Common myeloid progenitor, CD34-positive (primary cell): ENCODE data around the gene LAMA5.

Source experiments
- CTCF ChIA-PET: fragments of 350-600 bp; sonication (Branson Sonifier 250); formaldehyde crosslinking; loops from one replicate; lab custom pipeline; 2021; ENCODE audit warnings: antibody characterized with exemption; lab: Charles Lee
- POLR2A ChIA-PET: fragments of 350-600 bp; sonication (Branson Sonifier 250); formaldehyde crosslinking; loops from one replicate; lab custom pipeline; 2021; ENCODE audit warnings: antibody characterized with exemption; lab: Charles Lee
- DNase-seq, 3 donors: peaks; one replicate each; pipeline versions ENCODE4 v3.0.0 to v3.0.0-alpha.2; 2013
- H3K27ac ChIP-seq, 2 experiments: 1 replicate in 1 of 2; 2 replicates in 1 of 2; pipeline ENCODE4 v1.7.0; 2013; ENCODE audit warnings: inconsistent platforms in 2 of 2, low read length in 2 of 2, mild to moderate bottlenecking in 2 of 2, low read depth in 1 of 2, moderate library complexity in 1 of 2; ENCODE audit not compliant: severe bottlenecking in 2 of 2, insufficient read depth in 1 of 2, poor library complexity in 1 of 2
- H3K27me3 ChIP-seq, 5 experiments: replicated peaks in 2 of 5; 1 replicate in 3 of 5; 2 replicates in 2 of 5; pipeline versions ENCODE4 v1.6.1 to v1.7.0; 2013; ENCODE audit warnings: low read length in 4 of 5, mild to moderate bottlenecking in 2 of 5, moderate library complexity in 2 of 5, inconsistent platforms in 1 of 5; ENCODE audit not compliant: insufficient read depth in 5 of 5, control insufficient read depth in 4 of 5
- H3K36me3 ChIP-seq, 4 experiments: 1 replicate in 2 of 4; 2 replicates in 2 of 4; pipeline versions ENCODE4 v1.6.1 to v1.7.0; 2013; ENCODE audit warnings: low read length in 3 of 4, control low read depth in 1 of 4, mild to moderate bottlenecking in 1 of 4; ENCODE audit not compliant: control insufficient read depth in 4 of 4, insufficient read depth in 4 of 4
- H3K4me1 ChIP-seq, 4 experiments: 1 replicate in 3 of 4; 2 replicates in 1 of 4; pipeline versions ENCODE4 v1.6.1 to v1.7.1; 2013; ENCODE audit warnings: low read length in 3 of 4, mild to moderate bottlenecking in 3 of 4, control low read depth in 1 of 4, inconsistent platforms in 1 of 4, moderate library complexity in 1 of 4; ENCODE audit not compliant: control insufficient read depth in 4 of 4, insufficient read depth in 4 of 4; ENCODE audit errors: control extremely low read depth in 1 of 4
- H3K4me3 ChIP-seq, 7 experiments: 1 replicate in 4 of 7; 2 replicates in 3 of 7; pipeline versions ENCODE4 v1.5.1 to v1.7.0; 2013; ENCODE audit warnings: mild to moderate bottlenecking in 7 of 7, low read length in 6 of 7, moderate library complexity in 6 of 7, inconsistent platforms in 2 of 7, low read depth in 2 of 7, control low read depth in 1 of 7; ENCODE audit not compliant: insufficient read depth in 4 of 7, control insufficient read depth in 1 of 7; ENCODE audit errors: extremely low read depth in 1 of 7
- H3K9me3 ChIP-seq, 5 experiments: 1 replicate in 4 of 5; 2 replicates in 1 of 5; pipeline versions ENCODE4 v1.6.1 to v1.7.1; 2013; ENCODE audit warnings: low read length in 4 of 5, mild to moderate bottlenecking in 2 of 5, inconsistent platforms in 1 of 5, low read depth in 1 of 5, moderate library complexity in 1 of 5; ENCODE audit not compliant: control insufficient read depth in 4 of 5, insufficient read depth in 2 of 5; ENCODE audit errors: control extremely low read depth in 1 of 5
- WGBS: methylation state at CpG from one replicate; pipeline ENCODE4 v1.1.5; 2013; ENCODE audit not compliant: insufficient coverage; 5-methylcytosine and 5-hydroxymethylcytosine counted together

Gene LAMA5

DNA sequence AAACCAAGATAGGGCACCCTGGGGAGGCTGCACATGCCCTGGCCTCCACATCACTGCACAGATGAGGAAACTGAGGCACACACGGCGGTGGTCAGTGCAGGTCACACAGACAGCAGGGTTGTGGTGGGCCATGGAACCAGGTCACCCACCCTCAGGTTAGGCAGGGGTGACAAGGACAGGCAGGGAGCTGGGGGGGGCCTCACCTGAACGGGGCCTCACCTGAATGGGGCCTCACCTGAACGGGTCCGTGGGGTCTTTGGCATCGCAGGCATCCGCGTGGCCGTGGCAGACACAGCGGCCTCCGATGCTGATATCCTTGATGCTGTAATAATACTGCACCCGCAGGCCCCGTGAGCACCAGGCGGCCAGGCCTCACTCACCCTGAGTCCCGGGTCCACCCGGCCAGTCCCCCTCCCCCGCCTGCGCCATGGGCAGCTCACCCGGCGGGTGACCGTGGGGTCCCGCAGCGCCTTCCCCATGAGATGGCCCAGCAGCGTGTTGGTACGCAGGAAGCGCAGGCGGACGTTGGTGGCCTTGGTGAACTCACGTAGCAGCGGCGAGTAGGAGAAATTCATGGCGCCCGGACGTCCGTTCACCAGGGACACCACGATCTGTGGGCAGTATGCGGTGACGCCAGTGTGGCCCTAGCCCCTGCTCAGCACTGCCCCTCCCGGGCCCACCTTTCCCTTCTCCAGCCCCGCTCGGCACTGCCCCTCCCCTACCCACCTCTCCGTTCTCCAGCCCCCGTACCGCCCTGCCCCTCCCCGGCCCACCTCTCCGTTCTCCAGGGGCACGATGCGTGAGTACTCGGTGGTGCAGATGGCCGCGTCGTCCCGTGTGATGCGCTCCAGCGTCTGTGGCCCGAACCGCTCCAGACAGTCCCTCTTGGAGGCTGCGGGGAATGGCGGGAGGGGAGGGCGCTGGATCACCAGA lies 15.4 kb downstream of the LAMA5 start:
- Histone ChIP-seq H3K4me3 (no peak overlapping the region), H3K36me3 (no peaks in the 10 kb centered on the region), H3K27ac (no peak overlapping the region), H3K4me1 (peaks cover 0 to 16% (median 7%) of the 10 kb centered on the region in 4 experiments), H3K9me3 (peaks cover 0 to 5% (median 3%) of the 10 kb centered on the region in 5 experiments), H3K27me3 (no peaks in the 10 kb centered on the region)
- WGBS: 95% methylated on average over 56 of the region's 60 CpGs
- DNase-seq: no peak
- CTCF ChIA-PET: interaction anchor here (0.9 kb wide), 1 partner anchor 10 kb away, joined by 3 read pairs; no protein-coding TSS in a partner anchor
- POLR2A ChIA-PET: no interaction called here

DNA sequence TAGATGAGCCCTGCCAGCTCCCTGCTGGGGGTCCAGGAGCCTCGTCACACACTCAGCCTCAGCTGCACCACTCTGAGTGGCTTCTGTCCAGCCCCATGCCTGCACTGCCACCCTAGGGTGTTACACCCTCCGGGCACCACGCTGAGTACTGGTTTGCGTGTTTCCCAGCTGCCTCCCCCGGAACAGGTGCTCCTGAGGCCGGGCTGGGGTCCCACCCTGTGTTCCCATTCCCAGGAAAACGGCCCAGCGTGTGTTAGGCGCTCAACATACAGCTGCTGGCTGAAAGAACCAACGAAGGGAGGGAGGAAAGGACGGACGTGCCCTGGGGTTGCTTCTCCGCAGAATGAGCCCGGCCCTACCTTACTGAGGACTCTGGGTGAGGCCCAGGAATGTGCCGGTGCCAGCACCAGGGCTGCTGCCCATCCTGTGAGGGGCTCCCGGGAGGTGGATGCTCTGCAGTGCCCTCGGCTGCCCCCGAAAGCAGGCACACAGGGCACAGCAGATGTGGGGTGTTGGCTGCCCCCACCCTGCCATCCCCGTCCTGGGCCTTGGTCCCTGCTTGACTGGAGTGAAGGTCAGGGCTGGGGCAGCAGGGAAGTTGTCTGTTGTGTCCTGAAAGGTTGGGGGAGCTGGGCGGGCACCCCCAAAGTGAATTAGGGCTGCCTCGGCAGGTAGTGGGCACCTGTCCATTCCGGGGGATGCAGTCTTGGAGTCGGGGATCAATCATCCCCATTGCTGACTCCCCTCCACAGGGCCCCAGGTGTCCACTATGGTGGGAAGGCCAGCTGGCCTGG lies 16.3 kb downstream of the LAMA5 start:
- ChIA-PET CTCF (no interaction called here), POLR2A (no interaction called here)
- Histone ChIP-seq H3K36me3 (no peaks in the 10 kb centered on the region), H3K27ac (no peak overlapping the region), H3K4me1 (peaks cover 0 to 7% (median under 1%) of the 10 kb centered on the region in 4 experiments), H3K27me3 (no peaks in the 10 kb centered on the region), H3K9me3 (peaks cover 0 to 5% (median 3%) of the 10 kb centered on the region in 5 experiments), H3K4me3 (no peak overlapping the region)
- DNase-seq: no peak
- WGBS: 98% methylated on average over 12 of the region's 23 CpGs

DNA sequence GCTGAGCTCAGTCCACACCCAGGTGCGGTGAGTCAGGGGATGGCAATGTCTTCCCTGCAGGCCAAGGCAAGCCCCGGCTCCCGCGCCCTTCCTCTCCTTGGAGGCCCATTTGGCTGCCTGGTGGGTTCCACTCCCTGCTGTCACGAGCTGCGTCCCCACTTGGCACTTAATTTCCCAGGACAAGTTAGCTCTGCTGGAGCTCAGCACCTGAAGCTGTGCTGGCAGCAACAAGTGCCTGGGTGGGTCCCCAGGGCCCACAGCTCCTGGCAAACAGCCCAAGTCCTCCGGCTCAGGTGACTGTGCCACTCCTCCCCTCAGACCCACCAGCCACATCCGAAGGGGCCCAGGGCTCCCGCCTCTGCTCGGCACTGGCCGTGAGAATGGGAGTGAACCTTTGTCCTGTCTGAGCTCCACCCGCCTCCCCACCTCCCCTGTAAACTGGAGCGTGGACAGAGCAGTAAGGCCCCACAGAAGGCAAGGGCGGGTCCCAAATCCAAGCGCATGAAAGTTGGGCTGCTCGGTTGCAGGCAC lies 16.9 kb downstream of the LAMA5 start:
- DNase-seq: no peak
- ChIA-PET CTCF (no interaction called here), POLR2A (no interaction called here)
- WGBS: 96% methylated on average over 13 of the region's 16 CpGs
- peaks cover 0 to 1% (median 0%) of the 10 kb centered on the region in 4 experiments for H3K4me1 ChIP-seq
- no peak overlapping the region for H3K4me3 ChIP-seq
- H3K36me3 ChIP-seq: no peaks in the 10 kb centered on the region
- H3K27ac ChIP-seq: no peak overlapping the region
- H3K27me3 ChIP-seq: no peaks in the 10 kb centered on the region
- H3K9me3 ChIP-seq: peaks cover 0 to 5% (median 3%) of the 10 kb centered on the region in 5 experiments

DNA sequence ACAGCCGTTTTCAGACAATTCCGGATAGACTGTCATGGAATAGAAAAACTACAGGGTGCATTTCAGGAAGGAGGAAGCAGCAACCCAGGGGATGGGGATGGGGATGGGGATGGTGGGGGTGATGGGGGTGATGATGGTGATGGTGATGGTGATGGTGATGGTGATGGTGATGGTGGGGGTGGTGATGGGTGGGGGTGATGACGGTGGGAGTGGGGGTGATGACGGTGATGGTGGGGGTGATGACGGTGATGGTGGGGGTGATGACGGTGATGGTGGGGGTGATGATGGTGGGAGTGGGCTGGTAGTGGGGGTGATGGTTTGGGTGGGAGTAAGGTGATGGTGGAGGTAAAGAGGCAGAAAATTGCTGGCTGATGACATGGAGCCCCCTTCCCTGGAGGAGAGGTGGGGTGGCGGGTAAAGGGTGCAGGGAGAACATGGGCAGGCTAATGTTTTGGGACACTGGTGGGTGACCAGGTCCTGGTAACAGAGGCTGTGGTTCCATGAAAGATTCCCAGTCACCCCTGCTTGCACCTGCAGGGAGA lies 17.5 kb downstream of the LAMA5 start:
- Histone ChIP-seq H3K4me3 (no peak overlapping the region), H3K27me3 (no peaks in the 10 kb centered on the region), H3K36me3 (no peaks in the 10 kb centered on the region), H3K27ac (no peak overlapping the region), H3K9me3 (peaks cover 0 to 5% (median 3%) of the 10 kb centered on the region in 5 experiments), H3K4me1 (no peaks in the 10 kb centered on the region)
- WGBS: no CpG with 5 or more reads among the region's 7 CpGs
- DNase-seq: no peak
- ChIA-PET CTCF (no interaction called here), POLR2A (no interaction called here)

DNA sequence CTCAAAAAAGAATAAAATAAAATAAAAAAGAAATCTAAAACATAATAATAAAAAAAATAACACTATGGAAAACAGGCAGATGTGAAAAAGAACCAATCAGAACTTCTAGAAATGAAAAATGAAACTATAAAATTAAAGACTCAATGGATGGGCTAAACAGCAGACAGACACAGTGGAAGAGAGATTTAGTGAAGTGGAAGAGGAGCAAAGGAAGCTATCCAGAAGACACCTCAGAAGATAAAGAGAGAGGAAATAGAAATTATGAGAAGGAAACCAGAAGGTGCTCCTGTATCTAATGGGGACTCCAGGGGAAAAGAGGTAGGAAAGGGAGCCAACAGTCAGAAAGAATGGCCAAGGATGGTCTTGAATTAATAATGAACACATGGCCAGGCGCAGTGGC lies 18.5 kb downstream of the LAMA5 start:
- Histone ChIP-seq H3K27me3 (no peaks in the 10 kb centered on the region), H3K36me3 (no peaks in the 10 kb centered on the region), H3K9me3 (peaks cover 0 to 5% (median 3%) of the 10 kb centered on the region in 5 experiments), H3K27ac (no peak overlapping the region), H3K4me3 (no peak overlapping the region), H3K4me1 (no peaks in the 10 kb centered on the region)
- ChIA-PET POLR2A (no interaction called here), CTCF (no interaction called here)
- no peak for DNase-seq
- WGBS: no CpG with 5 or more reads among the region's 1 CpG

DNA sequence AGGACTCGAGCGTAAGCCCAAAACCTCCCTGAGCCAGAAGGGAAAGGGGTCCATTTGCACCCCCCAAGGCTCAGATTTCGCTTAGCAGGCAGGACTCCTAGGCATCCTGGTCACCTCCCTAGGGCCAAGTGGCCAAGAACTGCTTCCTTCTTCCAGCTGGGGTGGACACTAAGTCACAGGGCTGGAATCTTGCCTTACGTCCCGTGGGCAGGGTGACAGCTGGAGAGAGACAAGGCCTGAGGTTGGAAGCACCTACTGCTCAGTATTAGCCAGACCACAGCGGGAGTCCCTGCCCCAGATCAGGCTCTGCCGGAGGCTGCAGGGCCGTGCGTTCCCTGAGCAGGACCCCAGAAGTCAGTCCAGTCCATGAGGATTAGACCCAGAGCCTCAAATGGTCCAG lies 19.7 kb downstream of the LAMA5 start:
- ChIA-PET CTCF (no interaction called here), POLR2A (no interaction called here)
- Histone ChIP-seq H3K36me3 (no peaks in the 10 kb centered on the region), H3K9me3 (peaks cover 0 to 5% (median 3%) of the 10 kb centered on the region in 5 experiments), H3K27ac (no peak overlapping the region), H3K4me3 (no peak overlapping the region), H3K27me3 (peaks cover 0 to 2% (median 0%) of the 10 kb centered on the region in 5 experiments), H3K4me1 (no peaks in the 10 kb centered on the region)
- 81% methylated on average over 6 of the region's 9 CpGs for WGBS
- no peak for DNase-seq
